Activated T-helper 9 cell treated with anti-CD3 and anti-CD28 coated beads, Interleukin-2, amount 50 U/mL, for 16 hours (primary cell): Measurements from ENCODE around the gene DCP2.

ENCODE experiments used
- DNase-seq: peaks from one replicate; pipeline ENCODE4 v3.0.0-alpha.2; 2020; ENCODE audit warnings: low read depth

Gene DCP2

DNA sequence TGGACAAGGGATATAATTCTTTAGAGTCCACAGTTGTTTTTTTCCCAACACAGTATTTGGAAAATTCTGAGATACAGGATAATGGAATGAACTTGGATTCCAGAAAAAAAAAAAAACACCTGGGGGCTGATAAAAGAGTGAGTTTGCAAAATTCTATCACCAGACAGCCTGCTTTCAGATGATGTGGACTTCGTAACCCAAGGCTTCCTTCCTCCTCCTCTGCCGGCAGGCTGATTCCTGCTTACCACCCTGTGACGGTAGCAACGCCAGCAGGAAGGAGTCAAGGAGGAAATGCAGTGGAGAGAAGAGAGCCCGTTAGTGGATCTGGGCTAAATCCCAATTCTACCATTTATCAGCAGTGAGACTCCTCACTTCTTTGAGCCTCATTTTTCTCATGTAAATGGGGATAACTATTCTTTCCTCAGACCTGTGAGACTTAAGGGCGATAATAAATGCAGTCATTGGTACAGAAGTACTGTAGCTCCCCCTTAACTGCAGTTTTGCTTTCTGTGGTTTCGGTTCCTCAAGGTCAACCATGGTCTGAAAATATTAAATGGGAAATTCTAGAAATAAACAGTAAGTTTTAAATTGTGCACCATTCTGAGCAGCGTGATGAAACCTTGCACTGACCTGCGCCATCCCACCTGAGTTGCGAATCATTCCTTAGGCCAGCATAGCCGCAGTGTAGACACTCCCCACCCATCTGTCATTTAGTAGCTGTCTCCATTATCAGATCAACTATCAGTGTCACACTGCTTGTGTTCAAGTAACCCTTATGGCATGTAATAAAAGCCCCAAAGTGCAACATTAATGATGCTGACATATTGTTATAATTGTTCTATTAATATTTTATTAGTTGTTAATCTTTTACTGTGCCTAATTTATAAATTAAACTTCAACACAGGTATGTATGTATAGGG is 71.4 kb downstream of the DCP2 start:
- no peak for DNase-seq

DNA sequence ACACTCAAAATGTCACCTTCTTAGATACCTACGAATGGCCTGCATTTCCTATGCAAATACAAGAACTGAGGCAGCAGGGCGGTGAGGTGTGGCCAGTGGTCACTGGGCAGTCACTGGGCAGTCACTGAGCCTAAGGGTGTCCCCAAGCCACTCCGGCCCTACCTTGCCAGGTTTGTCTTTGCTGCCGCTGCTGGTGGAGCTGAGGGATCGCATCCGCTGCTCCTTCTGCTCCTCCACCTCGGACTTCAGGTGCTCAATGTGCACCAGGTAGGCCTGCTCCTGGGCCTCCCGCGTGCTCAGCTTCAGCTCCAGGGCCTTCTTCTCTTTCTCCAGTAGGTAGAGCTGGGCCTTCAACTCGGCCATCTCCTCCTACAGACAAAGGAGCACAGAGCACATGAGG is 72.3 kb downstream of the DCP2 start:
- no peak for DNase-seq

DNA sequence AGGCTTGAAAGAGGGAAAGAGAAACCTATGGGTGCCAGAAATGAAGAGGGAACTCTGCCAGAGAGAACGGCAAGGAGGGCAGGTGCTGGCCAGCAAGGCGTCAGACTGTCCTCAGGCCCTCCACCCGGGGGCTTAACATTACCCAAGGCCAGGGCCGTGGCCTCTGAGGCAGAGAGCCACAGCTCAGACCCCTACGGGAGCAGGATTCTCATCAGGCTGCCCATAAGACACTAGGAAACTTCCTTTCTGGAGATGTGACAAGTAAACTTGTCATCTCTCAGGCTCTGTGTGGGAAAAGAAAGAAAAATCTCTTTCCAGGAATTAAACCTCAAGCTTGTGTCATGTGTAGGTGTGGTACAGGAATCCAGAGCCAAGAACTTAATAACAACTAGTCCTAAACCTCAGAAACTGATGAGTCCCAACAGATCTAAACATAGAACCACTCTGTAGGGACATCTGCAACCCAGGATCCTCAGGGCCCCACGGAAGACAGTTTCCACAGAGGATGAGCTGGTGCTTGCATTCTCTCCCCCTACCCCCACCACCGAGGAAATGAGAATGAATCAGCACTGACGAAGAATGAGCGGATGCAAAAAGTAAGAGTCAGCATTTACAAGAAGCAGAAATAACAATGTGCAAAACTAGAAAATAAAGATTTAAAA is 74.3 kb downstream of the DCP2 start:
- peak; percentile 10 for DNase-seq

DNA sequence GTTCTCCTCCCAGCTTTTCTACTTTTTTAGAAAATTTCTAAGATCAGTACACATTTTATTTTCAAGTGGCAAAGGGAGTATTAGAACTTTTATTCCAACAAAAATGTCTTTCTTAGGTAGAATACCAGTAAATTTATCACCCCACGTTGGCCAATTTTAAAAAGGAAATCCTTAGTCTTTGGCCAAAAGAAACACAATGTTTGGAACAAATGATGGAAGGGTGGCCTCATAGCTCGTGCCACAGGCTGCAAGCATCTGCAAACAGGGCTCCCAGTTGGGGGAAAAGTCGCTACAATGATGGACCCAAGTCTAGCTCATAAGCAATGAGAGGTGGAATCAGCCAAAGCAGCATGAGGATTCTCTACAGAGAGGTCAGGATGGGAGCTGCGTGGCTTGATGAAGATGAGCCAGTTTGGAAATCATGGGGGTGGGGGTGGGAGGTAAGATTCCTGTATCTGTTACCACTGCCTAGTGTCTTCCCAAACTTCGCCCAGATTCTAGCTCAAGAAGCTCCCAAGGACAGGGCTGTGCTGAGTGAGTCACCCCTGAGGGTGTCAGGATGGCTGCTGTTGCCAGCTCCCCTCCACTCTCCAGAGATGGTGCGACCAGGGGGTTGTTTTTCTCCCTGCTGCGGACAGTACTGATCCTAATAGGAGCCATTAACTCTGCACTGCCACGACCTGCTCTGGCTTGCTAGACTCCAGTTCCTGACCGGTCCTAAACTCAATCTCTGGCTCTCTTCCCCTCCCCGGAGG is 75.6 kb downstream of the DCP2 start:
- no peak for DNase-seq

DNA sequence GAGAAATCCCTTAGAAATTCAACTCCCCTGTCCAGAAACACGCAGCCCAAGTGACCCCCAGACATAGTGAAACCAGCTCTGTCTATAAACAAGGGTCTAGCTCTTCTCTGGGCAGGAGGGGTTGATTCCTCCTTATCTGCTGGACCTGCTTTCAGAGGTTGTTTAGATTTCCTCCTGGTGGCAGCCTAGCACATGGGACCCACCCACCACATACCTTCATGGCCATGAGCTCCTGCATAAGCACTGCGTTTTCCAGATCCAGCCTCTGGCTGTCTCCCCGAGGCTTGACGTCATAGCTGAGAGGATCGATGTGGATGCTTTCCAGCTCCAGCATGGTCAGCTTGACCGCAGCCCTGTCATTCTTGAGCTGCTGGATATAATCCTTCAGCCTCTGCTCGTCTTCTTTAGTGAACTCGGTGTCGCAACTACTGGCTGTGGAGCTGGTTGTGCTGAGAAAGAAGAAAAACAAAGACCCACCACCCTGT is 77.0 kb downstream of the DCP2 start:
- no peak for DNase-seq

DNA sequence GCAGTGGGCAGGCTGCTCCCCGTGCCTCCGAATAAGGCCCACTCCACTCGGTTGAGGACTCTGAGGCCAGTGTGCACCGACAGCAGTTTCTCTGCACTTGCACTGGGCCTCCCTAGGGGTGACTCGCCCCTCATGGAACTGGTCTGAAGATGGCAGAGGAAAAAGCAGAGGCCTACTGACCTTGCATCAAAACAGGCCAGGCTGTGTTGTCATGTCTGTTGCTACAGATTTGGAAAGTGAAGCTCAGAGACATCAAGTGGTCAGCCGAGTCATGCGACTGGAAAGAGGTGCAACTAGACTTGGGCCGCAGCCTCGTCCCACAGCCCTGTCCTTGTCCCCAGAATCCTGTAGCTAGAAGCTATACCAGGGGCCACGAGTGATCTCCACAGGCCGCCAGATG is 78.3 kb downstream of the DCP2 start:
- no peak for DNase-seq

DNA sequence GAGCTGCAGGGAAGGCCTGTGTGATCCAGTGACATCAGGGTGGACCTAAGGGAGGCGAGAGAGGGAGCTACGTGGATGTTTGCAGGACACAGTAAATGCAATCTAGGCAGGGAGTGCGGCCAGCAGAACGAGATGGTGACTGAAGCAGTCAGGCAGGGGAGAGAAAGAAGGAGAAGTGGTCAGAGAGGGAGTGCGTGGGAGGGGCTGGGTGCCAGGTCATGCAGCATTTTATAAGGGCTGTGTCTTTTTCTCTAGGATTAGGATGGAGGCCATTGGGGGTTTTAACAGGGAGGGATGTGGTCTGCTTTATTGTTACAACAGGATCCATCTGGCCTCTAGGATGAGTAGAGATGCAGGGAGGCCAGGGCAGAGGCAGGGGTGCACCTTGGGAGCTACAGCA is 80.4 kb downstream of the DCP2 start:
- DNase-seq = no peak

DNA sequence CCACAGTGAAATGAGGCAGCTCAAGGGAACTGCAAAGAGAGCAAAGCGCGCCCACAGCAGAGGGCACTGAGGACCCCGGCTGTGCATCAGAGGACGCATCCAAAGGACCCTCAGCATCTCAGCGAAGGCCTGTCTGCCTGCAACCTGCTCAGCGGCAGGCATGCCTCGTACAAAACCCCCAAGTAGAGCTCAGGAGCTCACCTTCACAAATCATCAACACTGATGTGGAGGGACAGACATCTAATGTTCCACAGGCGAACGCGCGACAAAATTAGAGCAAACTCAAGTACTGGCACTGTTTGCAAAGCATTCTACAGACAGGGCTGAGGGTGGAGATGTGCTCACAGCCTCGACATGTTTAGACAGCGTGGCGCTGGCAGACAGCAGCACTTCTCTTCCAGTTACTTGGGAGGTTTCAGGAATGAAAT is 81.0 kb downstream of the DCP2 start:
- no peak for DNase-seq

DNA sequence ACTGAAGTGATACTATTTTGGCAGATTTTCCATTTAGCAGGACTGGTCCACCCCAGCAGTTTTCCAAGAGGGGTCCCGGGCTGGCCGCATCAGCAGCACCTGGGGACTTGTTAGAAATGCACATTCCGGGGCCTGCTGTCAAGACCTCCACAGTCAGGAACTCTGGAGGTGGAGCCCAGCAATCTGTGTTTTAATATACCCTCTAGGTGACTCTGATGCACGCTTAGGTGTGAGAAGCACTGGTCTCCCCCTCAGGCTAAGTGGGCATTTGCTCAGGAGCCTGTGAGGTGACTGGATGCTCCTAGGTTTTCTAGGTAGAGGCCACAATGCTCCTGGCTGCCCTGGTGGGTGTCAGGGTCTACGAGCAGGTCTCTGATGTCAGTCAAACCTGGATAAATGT is 81.7 kb downstream of the DCP2 start:
- DNase-seq = no peak

DNA sequence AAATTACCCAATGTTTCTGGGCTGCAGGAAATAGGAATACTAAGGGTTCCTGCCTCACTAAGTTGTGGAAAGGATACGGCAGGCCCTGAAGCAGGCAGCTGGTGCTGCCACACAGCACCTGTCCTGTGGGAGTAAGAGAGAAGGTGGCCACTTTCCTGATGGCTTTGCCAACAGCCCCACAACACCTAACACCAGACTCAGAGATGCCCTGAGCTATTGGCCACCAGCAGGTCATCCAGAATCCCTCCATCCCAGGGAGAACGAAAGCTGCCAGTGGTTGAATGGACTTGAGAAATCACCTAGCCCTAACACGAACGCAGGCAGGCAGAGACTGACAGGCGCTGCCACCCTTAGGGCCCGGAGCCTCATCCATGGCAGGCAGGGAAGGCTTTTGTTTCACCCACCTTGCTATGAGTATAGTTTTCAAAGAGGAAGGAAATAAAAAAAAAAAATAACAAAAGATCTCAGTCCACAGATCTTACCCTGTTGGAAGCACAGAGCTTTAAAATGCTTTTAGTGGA is 82.2 kb downstream of the DCP2 start:
- no peak for DNase-seq

DNA sequence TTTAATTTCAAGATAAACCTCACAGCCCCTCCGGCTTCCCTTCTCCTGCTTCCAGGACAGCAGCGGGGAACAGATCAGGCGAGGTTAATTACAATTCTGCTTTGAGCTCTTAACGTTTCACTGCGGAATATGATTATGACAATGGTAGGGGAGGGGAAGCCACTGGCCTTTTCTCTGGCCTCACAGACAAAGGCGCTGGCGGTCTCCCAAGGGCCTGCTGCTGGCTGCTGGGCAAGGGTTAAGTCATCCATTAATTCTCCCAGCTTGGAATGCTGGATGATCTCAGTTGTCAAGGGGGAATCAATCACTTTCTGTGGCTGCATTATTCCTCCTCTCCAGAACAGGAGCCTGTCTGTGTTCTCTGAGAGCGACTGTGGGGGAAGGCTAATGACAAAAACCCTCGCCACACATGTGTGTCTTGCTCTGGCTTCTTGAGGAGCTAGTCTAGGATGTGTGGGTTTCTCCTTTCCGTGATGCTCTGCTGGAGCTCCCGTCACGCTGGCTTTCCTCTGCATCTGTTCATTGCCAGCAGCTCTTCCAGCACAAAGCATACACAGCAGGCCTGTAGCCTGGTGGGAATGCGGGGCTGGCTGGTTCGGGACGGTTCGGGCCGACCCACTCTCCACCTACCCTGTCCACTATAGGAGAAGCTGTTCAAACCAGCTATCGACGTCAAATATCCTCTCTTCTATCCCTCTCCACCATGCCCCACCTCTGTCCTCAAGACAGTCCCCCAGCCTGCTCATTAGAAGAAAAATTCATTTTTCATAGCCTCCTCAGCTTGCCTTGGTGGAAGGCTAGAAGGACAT is 82.8 kb downstream of the DCP2 start:
- DNase-seq = no peak

DNA sequence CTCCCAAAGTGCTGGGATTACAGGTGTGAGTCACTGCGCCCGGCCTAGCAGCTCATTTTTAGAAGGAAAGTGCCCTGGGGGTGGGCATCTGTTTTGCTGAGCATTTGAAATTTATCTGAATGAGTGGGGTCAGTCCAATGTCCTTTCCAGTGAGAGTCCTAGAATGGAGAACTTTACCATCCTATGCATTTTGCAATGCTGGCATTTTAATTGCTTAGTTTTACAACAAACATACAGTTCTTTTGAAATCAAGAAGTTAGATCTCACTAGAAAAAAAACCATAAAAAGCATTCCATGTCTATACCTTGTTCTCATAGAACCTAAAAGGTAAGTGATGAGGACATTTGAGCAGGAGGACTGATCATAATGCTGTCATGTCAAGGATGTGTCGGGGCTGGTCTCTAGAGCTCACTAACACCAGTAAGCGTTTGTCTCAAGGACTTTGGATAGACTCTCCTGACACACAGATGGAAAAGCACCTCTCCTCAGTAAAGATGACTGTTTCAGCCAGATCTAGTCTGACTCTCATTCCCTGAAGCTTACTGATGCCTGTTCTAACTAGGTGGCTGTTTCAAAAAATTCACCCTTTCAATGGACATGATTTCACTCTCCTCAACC is 83.9 kb downstream of the DCP2 start:
- no peak for DNase-seq

DNA sequence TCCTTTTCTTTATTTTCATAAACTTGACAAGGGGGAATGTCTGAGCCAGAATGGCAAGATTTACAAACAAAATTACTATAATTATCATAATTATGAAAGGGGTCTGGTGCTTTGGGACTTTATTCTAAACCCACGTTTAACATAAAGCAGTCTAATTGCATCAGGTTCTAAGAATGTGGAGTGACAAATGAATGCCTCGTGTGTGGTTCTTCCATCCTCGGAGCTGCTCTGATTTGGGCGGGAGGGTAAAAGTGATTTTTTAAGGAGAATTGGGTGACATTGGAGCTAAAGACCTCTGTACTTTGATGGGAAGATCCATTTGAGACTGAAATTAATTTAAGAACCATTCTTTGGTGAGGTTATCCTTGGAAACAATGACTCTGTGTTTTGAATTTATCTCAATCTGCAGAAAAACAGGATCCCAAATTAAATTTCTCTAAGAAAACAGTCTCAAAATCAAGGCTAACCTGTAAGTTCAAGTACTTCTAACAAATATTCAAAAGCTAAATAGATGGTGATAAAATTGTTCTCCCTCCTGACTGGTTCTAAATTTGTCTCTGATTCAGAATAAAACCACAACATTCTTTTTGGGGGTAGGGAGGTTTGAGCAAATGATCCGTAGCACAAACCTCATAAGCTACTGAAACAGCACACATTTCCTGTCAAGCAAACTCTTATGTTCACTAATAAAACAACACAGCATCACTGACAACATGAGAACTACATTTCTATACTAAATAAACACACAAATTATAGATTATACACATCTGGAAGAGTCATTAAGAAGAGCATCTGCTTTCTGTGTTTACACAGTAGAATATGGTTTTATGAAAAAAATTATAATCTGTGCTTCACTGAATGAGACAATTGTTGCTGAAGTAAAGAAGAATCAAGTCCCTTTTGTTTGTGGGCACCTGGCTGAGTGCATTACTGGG is 85.5 kb downstream of the DCP2 start:
- no peak for DNase-seq

DNA sequence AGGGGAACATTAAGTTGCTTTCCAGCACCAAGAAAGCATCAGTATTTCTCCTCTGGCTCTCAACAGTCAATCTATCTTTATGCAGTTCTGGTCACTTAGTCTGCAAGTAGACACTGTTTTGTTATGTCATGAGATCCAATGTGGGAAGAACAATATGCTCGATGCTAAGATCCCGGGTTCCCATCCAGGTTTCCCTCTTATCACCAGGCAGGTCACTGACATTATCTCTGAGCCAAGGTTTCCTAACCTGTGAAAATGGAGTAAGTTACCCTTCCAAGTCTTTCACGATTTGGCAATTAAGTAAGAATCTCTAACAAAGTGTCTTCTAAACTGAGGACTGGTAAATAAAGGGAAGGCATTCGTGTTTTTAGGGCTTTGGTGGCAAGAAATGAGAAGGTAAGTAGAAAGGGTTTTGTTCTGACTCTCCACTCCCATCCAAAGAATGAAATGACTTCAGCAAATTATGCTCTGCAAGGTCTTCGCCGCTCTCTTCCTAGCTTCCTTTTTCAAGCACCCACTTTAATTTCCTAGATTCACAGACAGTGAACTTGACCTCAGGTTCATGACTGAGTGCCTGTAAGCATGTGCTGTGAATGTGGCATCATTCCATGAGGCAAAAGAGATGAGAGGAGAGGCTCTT is 86.4 kb downstream of the DCP2 start:
- no peak for DNase-seq

DNA sequence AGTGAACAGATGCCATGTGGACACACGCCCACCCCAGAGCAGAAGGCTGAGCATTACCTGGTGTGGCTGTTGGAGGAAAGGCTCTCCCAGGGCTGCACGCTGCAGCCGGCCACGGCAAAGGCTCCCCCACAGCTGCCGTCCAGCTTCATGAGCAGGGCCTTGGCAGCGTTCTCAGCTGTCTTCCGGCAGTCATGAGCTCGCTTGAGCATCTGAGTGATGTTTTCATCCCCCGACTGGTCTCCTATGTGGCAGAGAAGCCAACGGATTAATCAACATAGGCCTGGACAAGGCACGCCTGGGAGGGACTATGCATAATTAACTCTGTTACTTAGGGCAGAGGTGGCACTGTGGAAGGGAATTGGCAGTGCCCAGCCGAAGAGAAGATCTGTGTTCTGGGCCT is 87.3 kb downstream of the DCP2 start:
- no peak for DNase-seq

DNA sequence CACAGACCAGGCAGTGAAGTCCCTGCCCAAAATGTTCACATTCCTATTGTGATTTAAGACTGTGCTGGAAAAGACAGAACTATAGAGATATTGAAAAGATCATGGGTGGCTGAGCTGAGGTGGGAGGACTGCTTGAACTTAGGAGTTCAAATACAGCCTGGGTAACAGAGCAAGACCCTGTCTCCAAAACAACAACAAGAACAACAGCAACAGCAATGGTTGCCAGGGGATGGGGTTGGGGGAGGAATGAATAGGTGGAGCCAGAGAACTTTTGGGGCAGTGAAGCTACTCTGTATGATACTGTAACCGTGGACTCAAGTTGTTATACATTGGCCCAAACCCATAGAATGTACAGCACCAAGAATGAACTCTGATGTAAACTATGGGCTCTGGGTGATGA is 88.2 kb downstream of the DCP2 start:
- DNase-seq = no peak

DNA sequence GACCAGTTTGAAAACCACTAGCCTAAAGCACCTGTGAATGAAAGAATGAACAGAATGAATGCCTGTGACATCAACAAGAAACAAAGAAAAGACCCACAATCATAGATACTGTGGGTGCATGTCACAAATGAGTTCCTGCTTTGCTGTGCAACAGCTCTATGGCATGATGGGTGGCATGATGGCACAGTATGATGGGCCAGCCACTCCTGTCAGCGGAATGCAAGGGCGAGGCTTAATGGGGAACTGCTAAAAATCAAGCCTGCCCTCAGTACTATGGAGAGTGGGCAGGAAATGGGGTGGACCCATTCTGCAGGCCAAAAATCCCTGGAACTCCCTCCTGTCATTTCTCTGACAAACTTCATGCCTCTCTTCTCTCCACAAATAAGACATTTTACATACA is 89.0 kb downstream of the DCP2 start:
- no peak for DNase-seq

DNA sequence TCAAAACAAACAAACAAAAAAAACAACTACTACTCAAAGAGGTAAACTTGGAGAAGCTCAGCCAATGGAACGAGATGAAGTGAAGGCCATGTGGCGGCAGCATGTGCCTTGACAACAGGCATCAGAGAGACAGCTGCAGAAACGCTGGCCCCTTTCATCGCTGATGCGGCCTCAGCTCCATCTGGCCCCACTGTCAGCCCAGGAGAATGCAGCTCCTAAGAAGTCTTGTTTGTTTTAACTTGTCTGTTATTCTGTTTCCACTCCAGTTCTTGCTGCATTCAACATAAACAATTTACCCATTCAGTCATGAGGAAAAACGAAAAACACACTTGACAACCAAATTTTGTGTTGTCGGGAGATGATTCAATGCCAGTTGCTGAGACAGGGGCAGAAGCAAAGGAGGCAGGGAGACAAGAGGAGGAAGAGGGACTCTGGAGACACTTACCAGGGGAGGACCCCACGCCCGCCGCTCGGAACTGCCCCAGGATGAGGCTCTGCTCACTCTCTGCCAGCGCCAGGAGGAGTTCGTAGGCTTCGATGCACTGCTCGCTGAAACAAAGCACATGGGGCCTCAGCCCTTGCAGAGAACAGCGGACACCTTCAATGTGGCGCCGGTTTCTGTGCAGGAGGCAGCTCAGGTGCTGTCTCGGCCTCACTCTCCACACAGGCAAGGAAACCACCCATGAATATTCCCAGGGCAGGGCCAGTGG is 91.2 kb downstream of the DCP2 start:
- DNase-seq = no peak

DNA sequence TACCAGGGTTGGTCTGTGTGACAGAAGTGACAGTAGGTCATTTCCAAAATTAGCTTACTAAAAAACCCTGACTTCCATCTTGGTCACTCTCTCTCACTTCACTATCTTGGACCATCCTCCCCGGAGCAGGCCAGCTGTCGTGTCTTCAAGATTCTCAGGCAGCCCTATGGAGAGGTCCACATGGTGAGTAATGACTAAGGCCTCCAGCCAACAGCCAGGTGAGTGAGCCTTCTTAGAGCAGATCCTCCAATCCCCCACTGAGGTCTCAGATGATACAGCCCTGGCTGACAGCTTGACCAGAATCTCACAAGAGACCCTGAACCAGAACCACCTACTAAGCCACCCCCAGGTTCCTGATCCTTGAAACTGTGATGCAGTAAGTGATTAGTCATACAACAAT is 92.0 kb downstream of the DCP2 start:
- DNase-seq = no peak
